AG04450 (cell line): ENCODE measurements around the gene NCAPD3. TPM values are rescaled to one million over a fixed set of nuclear protein-coding genes. Genes with fewer than 3 reads are reported as not detected.

ENCODE experiments used
- CTCF ChIA-PET: fragments of 300-600, 350-600 bp; formaldehyde crosslinking; extraction: SDS; loops from one replicate; lab custom pipeline; 2022; ENCODE audit warnings: antibody characterized with exemption, inconsistent platforms; lab: Charles Lee
- POLR2A ChIA-PET: fragments of 350-600 bp; formaldehyde crosslinking; extraction: SDS; loops from one replicate; lab custom pipeline; 2021; ENCODE audit warnings: antibody characterized with exemption, inconsistent platforms; lab: Yijun Ruan, JAX
- DNase-seq: peaks from one replicate; pipeline ENCODE4 v3.0.0-alpha.2; 2011; ENCODE audit warnings: low read depth, low spot score
- H3K27ac ChIP-seq: one replicate; pipeline ENCODE4 v1.5.1; 2012; ENCODE audit warnings: low read depth, low read length, control low read depth
- H3K27me3 ChIP-seq: one replicate; pipeline ENCODE4 v1.6.0; 2012; ENCODE audit warnings: low read length; ENCODE audit not compliant: control insufficient read depth, insufficient read depth
- H3K4me3 ChIP-seq: 2 replicates; pipeline ENCODE4 v1.5.1; 2011; ENCODE audit warnings: mild to moderate bottlenecking, low read depth, low read length, control low read depth
- H3K9me3 ChIP-seq: 2 replicates; pipeline ENCODE4 v1.5.1; 2012; ENCODE audit warnings: low read length; ENCODE audit not compliant: control insufficient read depth, insufficient read depth
- polyA plus RNA-seq: library from polyadenylated mRNA; depleted of rRNA; stranded (reverse); fragments of >200 nt; gene quantifications from 2 replicates; pipeline ENCODE4 v1.2.3, GENCODE V29; 2011
- TF ChIP-seq, protein P1 (sequence below): IDR thresholded peaks from 2 replicates; pipeline ENCODE4 v1.5.1; 2011; ENCODE audit warnings: low read depth, low read length, control low read depth, inconsistent platforms

NCAPD3 gene
- polyA plus RNA-seq, 1 experiment: 12.2 TPM

- TF ChIP-seq, protein P1, sequence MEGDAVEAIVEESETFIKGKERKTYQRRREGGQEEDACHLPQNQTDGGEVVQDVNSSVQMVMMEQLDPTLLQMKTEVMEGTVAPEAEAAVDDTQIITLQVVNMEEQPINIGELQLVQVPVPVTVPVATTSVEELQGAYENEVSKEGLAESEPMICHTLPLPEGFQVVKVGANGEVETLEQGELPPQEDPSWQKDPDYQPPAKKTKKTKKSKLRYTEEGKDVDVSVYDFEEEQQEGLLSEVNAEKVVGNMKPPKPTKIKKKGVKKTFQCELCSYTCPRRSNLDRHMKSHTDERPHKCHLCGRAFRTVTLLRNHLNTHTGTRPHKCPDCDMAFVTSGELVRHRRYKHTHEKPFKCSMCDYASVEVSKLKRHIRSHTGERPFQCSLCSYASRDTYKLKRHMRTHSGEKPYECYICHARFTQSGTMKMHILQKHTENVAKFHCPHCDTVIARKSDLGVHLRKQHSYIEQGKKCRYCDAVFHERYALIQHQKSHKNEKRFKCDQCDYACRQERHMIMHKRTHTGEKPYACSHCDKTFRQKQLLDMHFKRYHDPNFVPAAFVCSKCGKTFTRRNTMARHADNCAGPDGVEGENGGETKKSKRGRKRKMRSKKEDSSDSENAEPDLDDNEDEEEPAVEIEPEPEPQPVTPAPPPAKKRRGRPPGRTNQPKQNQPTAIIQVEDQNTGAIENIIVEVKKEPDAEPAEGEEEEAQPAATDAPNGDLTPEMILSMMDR: no peak
- ChIA-PET CTCF (interaction anchor here (1.4 to 3.6 kb wide), 3 partner anchors 13 to 197 kb away, joined by 4 to 30 read pairs (median 5); no protein-coding TSS in a partner anchor), POLR2A (interaction anchor here (1.0 to 1.6 kb wide), 3 partner anchors 24 to 57 kb away, joined by 3 to 7 read pairs (median 4); partner anchors contain the start of gene JAM3)
- H3K4me3 ChIP-seq: peak overlapping the region; percentile 58
- no peak for DNase-seq
- H3K9me3 ChIP-seq: no peaks in the 10 kb centered on the region
- peak overlapping the region; percentile 74 for H3K27ac ChIP-seq
- no peaks in the 10 kb centered on the region for H3K27me3 ChIP-seq
Measured at GRCh38 chr11:134125507-134125906, 98.3 kb downstream of the NCAPD3 start.

DNA sequence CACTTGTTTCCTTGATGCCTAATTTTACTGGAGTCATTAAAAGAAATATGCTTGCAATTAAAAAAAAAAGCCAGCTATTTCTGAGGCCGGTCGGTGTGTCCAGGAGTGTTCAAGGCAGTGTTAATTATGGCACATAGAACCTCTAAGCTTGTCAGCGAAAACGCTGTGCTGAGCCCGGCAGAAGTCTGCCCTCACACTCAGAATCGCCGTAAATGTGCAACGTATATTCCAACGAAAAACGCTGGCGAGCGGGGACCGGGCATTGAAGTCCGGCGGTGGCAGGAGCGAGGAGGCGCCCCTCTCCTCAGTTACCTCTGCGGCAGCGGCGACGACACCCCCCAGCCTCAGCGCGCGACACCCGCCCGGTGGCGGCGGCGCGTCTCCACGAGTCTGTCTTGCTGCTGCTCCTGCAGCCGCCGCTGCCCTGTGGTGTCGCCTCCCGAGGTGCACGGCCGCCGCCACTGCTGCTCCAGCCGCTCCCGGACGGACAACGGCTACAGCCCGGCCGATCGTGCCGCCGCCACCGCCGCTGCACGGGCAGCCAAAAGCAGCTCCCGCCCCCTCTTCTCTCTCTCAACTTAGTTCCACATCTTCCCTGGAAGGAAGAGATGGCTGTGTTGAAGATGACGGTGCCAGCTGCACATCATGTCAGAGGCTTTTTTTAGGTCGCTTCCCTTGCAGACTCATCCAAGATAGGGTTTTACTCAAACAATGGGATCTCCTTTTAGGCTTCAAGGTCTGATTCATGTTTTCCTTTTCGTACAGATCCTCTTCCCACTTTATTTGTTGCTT lies 98.9 kb downstream of the NCAPD3 start:
- TF ChIP-seq, protein P1: no peak
- no peaks in the 10 kb centered on the region for H3K9me3 ChIP-seq
- POLR2A ChIA-PET: interaction anchor here (1.0 kb wide), 1 partner anchor 56 kb away, joined by 3 read pairs; the partner anchor contains the start of gene JAM3
- peak overlapping the region; percentile 74 for H3K27ac ChIP-seq
- DNase-seq: no peak
- peak overlapping the region; percentile 58 for H3K4me3 ChIP-seq
- CTCF ChIA-PET: interaction anchor here (1.4 to 3.6 kb wide), 4 partner anchors 14 to 197 kb away, joined by 4 to 30 read pairs (median 5); no protein-coding TSS in a partner anchor
- H3K27me3 ChIP-seq: no peaks in the 10 kb centered on the region

DNA sequence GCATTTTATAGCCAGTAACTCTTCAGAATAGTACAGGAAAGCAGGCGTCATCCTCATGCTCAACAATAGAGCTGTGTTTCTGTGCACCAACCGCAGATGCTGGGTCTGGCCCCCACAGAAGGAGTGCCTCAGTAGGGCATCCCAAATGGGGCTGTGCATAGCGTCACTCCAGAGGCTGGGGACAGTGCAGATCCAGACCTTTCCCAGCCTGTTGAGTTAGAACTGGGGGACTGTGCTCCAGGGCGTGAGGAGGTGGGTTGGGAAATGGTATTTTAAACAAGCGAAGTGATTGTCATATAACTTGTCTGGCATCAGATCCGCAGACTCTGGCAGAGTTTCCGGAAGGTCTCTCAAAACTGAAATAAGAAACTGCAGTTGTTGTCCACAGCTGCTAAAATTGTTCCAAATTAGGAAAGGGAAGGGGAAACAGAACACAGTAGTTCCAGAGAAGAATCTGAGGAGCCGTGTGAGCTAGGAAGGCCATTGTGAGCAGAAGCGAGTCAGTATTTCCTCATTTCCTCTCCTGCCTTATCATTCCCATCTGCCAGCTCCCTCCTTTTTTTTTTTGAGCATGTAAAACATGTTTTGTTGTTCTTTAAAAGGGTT lies 102.7 kb downstream of the NCAPD3 start:
- H3K4me3 ChIP-seq: peak overlapping the region; percentile 51
- DNase-seq: no peak
- POLR2A ChIA-PET: interaction anchor here (1.2 to 2.1 kb wide), 3 partner anchors 52 to 128 kb away, joined by 3 to 26 read pairs (median 3); partner anchors contain the start of gene JAM3
- no peaks in the 10 kb centered on the region for H3K9me3 ChIP-seq
- TF ChIP-seq, protein P1: no peak
- CTCF ChIA-PET: interaction anchor here (0.8 to 3.1 kb wide), 2 partner anchors 20 to 71 kb away, joined by 4 to 20 read pairs; no protein-coding TSS in a partner anchor
- peak overlapping the region; percentile 96 for H3K27ac ChIP-seq
- H3K27me3 ChIP-seq: no peaks in the 10 kb centered on the region

DNA sequence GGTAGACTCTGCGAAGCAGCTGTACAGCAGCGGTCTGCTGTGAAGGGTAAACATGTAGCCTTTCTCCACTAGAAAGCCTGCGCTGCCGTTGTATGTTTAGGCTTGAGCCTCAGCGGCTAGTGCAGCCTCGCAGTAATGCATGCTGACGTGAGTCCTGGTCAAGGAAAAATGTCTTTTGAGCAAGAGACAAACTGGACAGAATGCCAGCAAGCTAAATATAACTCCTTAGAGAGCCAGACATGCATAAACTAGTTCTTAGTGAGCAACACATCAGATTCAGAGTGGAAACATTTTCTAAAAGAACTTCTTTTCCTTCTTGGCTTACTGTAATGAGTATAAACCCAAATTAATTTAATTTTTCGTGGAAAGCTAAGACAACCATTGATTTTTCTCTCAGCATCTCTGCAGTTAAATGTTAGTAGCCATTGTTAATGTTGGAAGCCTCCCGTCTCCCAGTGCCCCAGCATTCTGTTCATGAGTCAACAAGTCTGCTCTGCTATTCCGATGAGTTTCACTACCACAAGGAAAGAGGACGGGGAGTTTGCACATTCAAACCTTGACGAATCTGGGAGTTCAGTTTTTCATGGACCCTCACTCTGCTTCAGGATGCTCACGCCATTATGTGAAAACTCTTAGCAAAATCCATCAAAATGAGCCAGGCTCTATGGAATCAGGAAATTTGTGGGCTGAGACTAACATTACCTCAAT lies 103.5 kb downstream of the NCAPD3 start:
- Histone ChIP-seq H3K27ac (peak overlapping the region; percentile 96), H3K9me3 (no peaks in the 10 kb centered on the region), H3K4me3 (peak overlapping the region; percentile 51), H3K27me3 (no peaks in the 10 kb centered on the region)
- POLR2A ChIA-PET: interaction anchor here (1.2 to 2.1 kb wide), 3 partner anchors 51 to 129 kb away, joined by 3 to 26 read pairs (median 3); partner anchors contain the start of gene JAM3
- TF ChIP-seq, protein P1: no peak
- CTCF ChIA-PET: interaction anchor here (0.8 to 3.1 kb wide), 4 partner anchors 15 to 70 kb away, joined by 4 to 20 read pairs (median 4); no protein-coding TSS in a partner anchor
- peak; percentile 91 for DNase-seq
